Glutamatergic neuron (in vitro differentiated cells): Measurements from ENCODE around the gene LHFPL3. TPM values are rescaled to one million over a fixed set of nuclear protein-coding genes. Genes with fewer than 3 reads are reported as not detected.

Experiments
- DNase-seq: peaks from one replicate; pipeline ENCODE4 v3.0.0; 2022
- H3K27ac Mint-ChIP-seq: one replicate; pipeline ENCODE4 v1.8.0; 2020; ENCODE audit warnings: mild to moderate bottlenecking, mixed read lengths, inconsistent platforms; ENCODE audit not compliant: unreplicated experiment
- H3K27me3 Mint-ChIP-seq: one replicate; pipeline ENCODE4 v1.8.0; 2020; ENCODE audit warnings: mild to moderate bottlenecking, moderate library complexity, mixed read lengths, inconsistent platforms; ENCODE audit not compliant: unreplicated experiment
- H3K36me3 Mint-ChIP-seq: one replicate; pipeline ENCODE4 v1.8.0; 2020; ENCODE audit warnings: mild to moderate bottlenecking, mixed read lengths, inconsistent platforms; ENCODE audit not compliant: unreplicated experiment
- H3K4me1 Mint-ChIP-seq: one replicate; pipeline ENCODE4 v1.8.0; 2020; ENCODE audit warnings: mild to moderate bottlenecking, low read depth, mixed read lengths, inconsistent platforms; ENCODE audit not compliant: unreplicated experiment
- H3K4me3 Mint-ChIP-seq: one replicate; pipeline ENCODE4 v1.8.0; 2020; ENCODE audit warnings: mild to moderate bottlenecking, mixed read lengths, inconsistent platforms; ENCODE audit not compliant: unreplicated experiment
- H3K9me3 Mint-ChIP-seq: one replicate; pipeline ENCODE4 v1.8.0; 2020; ENCODE audit warnings: mild to moderate bottlenecking, moderate library complexity, mixed read lengths, inconsistent platforms; ENCODE audit not compliant: unreplicated experiment
- CTCF ChIP-seq: fragments of 200-600 bp; sonication (generic); IDR thresholded peaks from one replicate; pipeline ENCODE4 v1.5.0; 2021; ENCODE audit not compliant: partially characterized antibody, unreplicated experiment
- total RNA-seq: library from RNA; stranded (reverse); fragmentation: NEBNext Ultra II Directional; extraction: Animal tissue kit (Norgen Biotek cat#: 25700); gene quantifications from one replicate; pipeline ENCODE4 v1.2.1, GENCODE V29; 2021; ENCODE audit not compliant: unreplicated experiment

LHFPL3 gene
- total RNA-seq, 1 donor from 2014 or later: not detected

DNA sequence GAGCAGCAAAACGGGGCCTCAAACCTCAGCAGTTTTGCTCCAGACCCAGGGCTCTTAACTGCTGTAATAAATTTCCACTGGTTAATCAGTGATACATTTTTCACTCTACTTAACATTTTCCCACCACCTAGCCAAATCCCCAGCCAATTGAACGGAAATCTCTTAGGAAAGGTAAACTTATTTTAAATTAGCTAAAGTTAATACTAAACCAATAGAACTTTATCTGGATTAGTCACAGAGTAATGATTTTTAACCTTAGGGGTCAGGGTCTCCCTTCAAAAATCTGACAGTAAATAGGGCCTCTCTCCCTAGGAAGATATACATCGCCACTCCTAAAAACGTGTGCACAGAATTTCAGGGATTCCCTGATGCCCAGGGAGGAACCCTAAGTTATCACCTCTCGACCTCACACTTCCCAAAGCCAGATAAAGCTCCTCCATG, 598.2 kb downstream of the LHFPL3 start:
- no peaks in the 10 kb centered on the region for H3K36me3 Mint-ChIP-seq
- no peak overlapping the region for H3K27ac Mint-ChIP-seq
- peaks cover 13% of the 10 kb centered on the region for H3K4me1 Mint-ChIP-seq
- H3K9me3 Mint-ChIP-seq: peaks cover 2% of the 10 kb centered on the region
- no peak overlapping the region for H3K4me3 Mint-ChIP-seq
- no peak for DNase-seq
- TF ChIP-seq CTCF: no peak
- no peaks in the 10 kb centered on the region for H3K27me3 Mint-ChIP-seq

GRCh38 chr7:104927055-104927454, 598.7 kb downstream of the LHFPL3 start:
- no peaks in the 10 kb centered on the region for H3K36me3 Mint-ChIP-seq
- H3K4me3 Mint-ChIP-seq: no peak overlapping the region
- no peak overlapping the region for H3K27ac Mint-ChIP-seq
- peaks cover 4% of the 10 kb centered on the region for H3K9me3 Mint-ChIP-seq
- TF ChIP-seq CTCF: no peak
- peaks cover 13% of the 10 kb centered on the region for H3K4me1 Mint-ChIP-seq
- DNase-seq: peak; percentile 31
- no peaks in the 10 kb centered on the region for H3K27me3 Mint-ChIP-seq

GRCh38 chr7:104928721-104929400, 600.5 kb downstream of the LHFPL3 start:
- Mint-ChIP-seq H3K27ac (no peak overlapping the region), H3K36me3 (no peaks in the 10 kb centered on the region), H3K4me3 (no peak overlapping the region), H3K9me3 (peaks cover 8% of the 10 kb centered on the region), H3K4me1 (peaks cover 16% of the 10 kb centered on the region), H3K27me3 (no peaks in the 10 kb centered on the region)
- no peak for TF ChIP-seq CTCF
- DNase-seq: no peak

DNA sequence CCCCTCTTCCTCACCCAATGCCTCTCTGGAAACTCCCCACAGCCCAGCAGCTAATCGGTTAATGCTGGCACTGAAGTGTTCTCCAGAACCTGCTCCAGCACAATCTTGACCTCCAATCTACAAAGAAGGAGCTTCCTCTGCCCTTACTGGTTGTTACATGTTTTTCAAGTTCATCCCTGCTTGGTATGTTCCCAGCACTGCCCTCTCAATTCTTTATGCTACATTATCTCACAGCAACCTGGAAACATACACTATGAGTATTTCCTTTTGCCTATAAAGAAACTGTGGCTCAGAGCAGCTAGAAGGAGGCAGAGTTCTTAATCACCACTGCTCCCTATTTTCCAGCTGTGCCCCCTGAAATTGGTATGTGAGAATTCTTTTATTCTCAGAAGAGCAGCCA, 601.5 kb downstream of the LHFPL3 start:
- Mint-ChIP-seq H3K4me3 (no peak overlapping the region), H3K27me3 (peaks cover 4% of the 10 kb centered on the region), H3K9me3 (peaks cover 12% of the 10 kb centered on the region), H3K27ac (no peak overlapping the region), H3K4me1 (peaks cover 16% of the 10 kb centered on the region), H3K36me3 (no peaks in the 10 kb centered on the region)
- TF ChIP-seq CTCF: no peak
- no peak for DNase-seq

GRCh38 chr7:104931181-104931781, 602.9 kb downstream of the LHFPL3 start:
- peak overlapping the region; percentile 16 for H3K4me3 Mint-ChIP-seq

More at GRCh38 chr7:104931181-104931781, 602.9 kb downstream of the LHFPL3 start:
- DNase-seq: peak; percentile 38
- Mint-ChIP-seq H3K27ac (peak overlapping the region; percentile 74), H3K27me3 (peaks cover 6% of the 10 kb centered on the region), H3K9me3 (peaks cover 12% of the 10 kb centered on the region), H3K4me1 (peaks cover 16% of the 10 kb centered on the region), H3K36me3 (no peaks in the 10 kb centered on the region)
- no peak for TF ChIP-seq CTCF
